ENCODE measurements around the gene CCSER1. TPM values are rescaled to one million over a fixed set of nuclear protein-coding genes. Genes with fewer than 3 reads are reported as not detected.
"Not testable (repeated sequence)": the region's sequence is repeated elsewhere in the genome, so short reads cannot be mapped to it uniquely, and the experiment has no call there.

The CCSER1 gene
- total RNA-seq, 2 donors from 2014 or later: 11.8 to 12.5 TPM

DNA sequence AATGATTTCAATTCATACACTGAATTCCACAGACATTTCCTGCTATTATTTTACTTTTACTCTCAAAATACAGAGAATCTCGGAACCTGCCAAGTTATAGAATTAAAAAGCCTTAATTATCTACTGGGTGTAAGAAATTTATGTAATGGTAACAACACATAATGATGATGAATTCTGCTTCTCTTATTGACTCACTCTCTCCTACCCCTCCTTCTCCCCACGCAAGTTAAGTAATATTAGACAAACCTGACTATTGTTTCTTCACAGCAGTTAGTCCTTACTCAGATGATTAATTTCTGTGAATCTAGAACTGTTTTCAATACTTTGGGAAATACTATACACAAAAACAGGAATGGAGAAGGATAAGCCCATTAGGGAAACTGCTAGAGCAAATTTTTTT lies 762.0 kb downstream of the CCSER1 start:
- no peaks in the 10 kb centered on the region for H3K9me3 ChIP-seq
- no peaks in the 10 kb centered on the region for H3K36me3 ChIP-seq
- no peaks in the 10 kb centered on the region for H3K4me1 ChIP-seq
- no peaks in the 10 kb centered on the region for H3K27me3 ChIP-seq
- DNase-seq (ENCODE audit: low spot score): no peak
- no peak overlapping the region for H3K4me3 ChIP-seq
- no peak overlapping the region for H3K27ac ChIP-seq
- TF ChIP-seq, protein P1, sequence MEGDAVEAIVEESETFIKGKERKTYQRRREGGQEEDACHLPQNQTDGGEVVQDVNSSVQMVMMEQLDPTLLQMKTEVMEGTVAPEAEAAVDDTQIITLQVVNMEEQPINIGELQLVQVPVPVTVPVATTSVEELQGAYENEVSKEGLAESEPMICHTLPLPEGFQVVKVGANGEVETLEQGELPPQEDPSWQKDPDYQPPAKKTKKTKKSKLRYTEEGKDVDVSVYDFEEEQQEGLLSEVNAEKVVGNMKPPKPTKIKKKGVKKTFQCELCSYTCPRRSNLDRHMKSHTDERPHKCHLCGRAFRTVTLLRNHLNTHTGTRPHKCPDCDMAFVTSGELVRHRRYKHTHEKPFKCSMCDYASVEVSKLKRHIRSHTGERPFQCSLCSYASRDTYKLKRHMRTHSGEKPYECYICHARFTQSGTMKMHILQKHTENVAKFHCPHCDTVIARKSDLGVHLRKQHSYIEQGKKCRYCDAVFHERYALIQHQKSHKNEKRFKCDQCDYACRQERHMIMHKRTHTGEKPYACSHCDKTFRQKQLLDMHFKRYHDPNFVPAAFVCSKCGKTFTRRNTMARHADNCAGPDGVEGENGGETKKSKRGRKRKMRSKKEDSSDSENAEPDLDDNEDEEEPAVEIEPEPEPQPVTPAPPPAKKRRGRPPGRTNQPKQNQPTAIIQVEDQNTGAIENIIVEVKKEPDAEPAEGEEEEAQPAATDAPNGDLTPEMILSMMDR (IDR thresholded peaks at IDR 0.05): no peak

DNA sequence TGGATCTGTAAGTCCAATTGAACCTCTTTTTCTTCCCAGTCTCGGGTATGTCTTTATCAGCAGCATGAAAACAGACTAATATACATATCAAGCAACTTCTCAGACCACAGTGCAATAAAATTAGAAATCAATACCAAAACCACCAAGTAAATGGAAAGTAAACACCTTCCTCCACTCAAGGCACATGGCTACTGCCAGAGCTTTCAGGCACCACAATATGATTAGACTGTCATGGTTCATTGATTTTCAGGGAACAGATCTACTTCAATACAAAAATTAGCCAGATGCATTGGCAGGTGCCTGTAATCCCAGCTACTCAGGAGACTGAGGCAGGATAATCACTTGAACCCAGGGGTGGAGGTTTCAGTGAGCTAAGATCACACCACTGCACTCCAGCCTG lies 776.2 kb downstream of the CCSER1 start:
- H3K36me3 ChIP-seq: not testable (repeated sequence)

DNA sequence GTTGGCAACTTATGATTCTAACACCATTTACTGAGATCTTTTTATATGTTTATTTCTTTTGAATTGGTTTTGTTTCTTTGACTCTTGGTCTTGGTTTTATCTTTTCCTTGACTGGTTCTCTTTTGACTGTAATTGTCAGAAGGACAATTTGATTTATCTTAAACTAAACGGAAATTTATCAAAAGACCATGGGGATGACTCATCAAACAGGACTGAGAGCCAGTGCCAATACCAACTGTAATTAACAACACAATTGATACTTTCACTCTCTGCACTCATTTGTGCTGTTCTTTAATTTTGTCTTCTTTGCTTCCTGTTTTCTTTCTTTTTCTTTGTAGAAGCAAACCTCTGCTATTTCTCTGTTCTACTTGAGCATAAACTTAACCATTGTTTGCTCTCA lies 776.8 kb downstream of the CCSER1 start:
- TF ChIP-seq, protein P1 (IDR thresholded peaks at IDR 0.05): no peak
- Histone ChIP-seq H3K4me1 (no peaks in the 10 kb centered on the region), H3K27ac (no peak overlapping the region), H3K36me3 (no peaks in the 10 kb centered on the region), H3K27me3 (no peaks in the 10 kb centered on the region), H3K4me3 (no peak overlapping the region), H3K9me3 (peaks cover 0 to 16% of the 10 kb centered on the region in 2 donors)
- no peak for DNase-seq (ENCODE audit: low spot score)

More for the DNA sequence above, 776.2 kb downstream of the CCSER1 start:
- H3K27ac ChIP-seq; DNase-seq (ENCODE audit: low spot score); H3K4me1 ChIP-seq; H3K27me3 ChIP-seq; H3K4me3 ChIP-seq: not testable (repeated sequence)
- peaks cover 0 to 16% of the 10 kb centered on the region in 2 donors for H3K9me3 ChIP-seq

DNA sequence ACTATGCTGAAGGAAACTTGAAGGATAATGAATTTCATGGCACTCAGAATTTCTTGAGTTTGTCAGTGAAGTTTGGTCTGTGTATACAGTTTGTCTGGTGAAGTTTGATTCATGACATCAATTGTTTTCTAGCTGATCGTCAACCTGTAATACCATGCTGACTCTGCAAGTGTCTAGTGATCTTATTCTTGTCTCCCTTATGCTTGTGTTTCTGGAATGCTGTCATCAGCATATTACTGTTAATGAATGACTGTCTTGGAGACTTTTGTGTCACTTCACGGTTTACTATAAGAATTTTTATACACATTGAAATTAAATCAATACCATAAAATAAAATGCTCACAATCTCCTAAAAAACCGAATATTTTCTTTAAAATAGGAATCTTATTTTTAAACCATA lies 779.0 kb downstream of the CCSER1 start:
- Histone ChIP-seq H3K27ac (no peak overlapping the region), H3K27me3 (no peaks in the 10 kb centered on the region), H3K36me3 (no peaks in the 10 kb centered on the region), H3K4me1 (no peaks in the 10 kb centered on the region), H3K4me3 (no peak overlapping the region), H3K9me3 (peaks cover 0 to 11% of the 10 kb centered on the region in 2 donors)
- TF ChIP-seq, protein P1 (IDR thresholded peaks at IDR 0.05): no peak
- DNase-seq (ENCODE audit: low spot score): no peak

DNA sequence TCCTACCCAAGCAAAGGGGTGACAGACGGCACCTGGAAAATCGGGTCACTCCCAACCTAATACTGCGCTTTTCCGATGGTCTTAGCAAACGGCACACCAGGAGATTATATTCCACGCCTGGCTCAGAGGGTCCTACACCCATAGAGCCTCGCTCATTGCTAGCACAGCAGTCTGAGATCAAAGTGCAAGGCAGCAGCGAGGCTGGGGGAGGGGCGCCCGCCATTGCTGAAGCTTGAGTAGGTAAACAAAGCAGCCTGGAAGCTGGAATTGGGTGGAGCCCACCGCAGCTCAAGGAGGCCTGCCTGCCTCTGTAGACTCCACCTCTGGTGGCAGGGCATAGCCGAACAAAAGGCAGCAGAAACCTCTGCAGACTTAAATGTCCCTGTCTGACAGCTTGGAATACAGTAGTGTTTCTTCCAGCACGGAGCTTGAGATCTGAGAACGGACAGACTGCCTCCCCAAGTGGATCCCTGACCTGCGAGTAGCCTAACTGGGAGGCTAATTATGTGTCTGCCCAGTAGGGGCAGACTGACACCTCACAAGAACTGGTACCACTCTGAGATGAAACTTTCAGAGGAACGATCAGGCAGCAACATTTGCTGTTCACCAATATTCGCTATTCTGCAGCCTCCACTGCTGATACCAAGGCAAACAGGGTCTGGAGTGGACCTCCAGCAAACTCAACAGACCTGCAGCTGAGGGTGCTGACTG lies 784.7 kb downstream of the CCSER1 start:
- H3K27me3 ChIP-seq; H3K4me1 ChIP-seq; DNase-seq (ENCODE audit: low spot score); H3K9me3 ChIP-seq; H3K36me3 ChIP-seq; H3K4me3 ChIP-seq; H3K27ac ChIP-seq: not testable (repeated sequence)

DNA sequence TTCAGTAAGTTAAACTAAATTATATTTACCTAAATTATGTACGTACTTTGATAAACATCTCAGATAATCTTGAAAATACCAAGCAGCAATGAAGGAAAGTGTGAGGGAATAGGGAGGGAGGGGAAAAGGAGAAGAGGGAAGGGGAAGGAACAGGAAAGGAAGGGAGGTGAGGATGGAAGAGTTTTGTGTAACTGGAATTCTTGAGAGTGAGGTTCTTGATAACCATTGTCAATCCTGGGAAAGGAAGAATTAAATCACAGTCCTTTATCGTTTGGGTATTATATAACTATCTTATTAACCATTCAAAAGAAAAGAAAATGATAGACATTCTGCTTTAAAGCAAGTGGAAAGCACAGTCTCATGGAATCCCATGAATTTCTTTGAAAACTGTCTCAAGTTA lies 795.0 kb downstream of the CCSER1 start:
- H3K4me1 ChIP-seq: no peaks in the 10 kb centered on the region
- H3K36me3 ChIP-seq: no peaks in the 10 kb centered on the region
- H3K27me3 ChIP-seq: no peaks in the 10 kb centered on the region
- TF ChIP-seq, protein P1 (IDR thresholded peaks at IDR 0.05): no peak
- H3K4me3 ChIP-seq: no peak overlapping the region
- H3K27ac ChIP-seq: no peak overlapping the region
- no peak for DNase-seq (ENCODE audit: low spot score)
- no peaks in the 10 kb centered on the region for H3K9me3 ChIP-seq

DNA sequence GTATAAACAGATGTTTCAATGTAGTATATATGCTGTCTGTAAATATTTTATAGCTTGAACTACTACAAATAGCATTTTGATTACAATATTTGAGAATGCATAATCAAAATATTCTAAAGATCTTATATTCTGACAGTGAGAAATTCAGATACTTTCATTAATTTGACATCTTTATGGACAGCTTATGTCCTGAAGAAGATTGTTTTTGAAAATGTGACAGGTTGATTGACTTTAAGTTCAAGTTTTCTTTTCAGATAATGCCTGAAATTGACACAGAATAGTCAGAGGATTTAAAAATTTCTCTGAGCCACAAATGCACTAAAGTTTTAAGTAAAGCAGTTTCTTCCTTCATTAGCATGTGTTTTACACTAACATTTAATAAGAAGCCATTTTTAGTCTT lies 799.8 kb downstream of the CCSER1 start:
- no peaks in the 10 kb centered on the region for H3K9me3 ChIP-seq
- H3K36me3 ChIP-seq: no peaks in the 10 kb centered on the region
- H3K4me3 ChIP-seq: no peak overlapping the region
- no peaks in the 10 kb centered on the region for H3K27me3 ChIP-seq
- no peak overlapping the region for H3K27ac ChIP-seq
- DNase-seq (ENCODE audit: low spot score): no peak
- TF ChIP-seq, protein P1 (IDR thresholded peaks at IDR 0.05): no peak
- no peaks in the 10 kb centered on the region for H3K4me1 ChIP-seq
